Neural cell (in vitro differentiated cells): ENCODE measurements around the gene ENHO. TPM values are rescaled to one million over a fixed set of nuclear protein-coding genes. Genes with fewer than 3 reads are reported as not detected.

Experiments
- H2AFZ ChIP-seq: fragments of 200-600, 300-800 bp; sonication (generic), shearing (Covaris generic); 2 replicates; pipeline ENCODE4 v1.6.0; 2014; ENCODE audit warnings: low read depth, mild to moderate bottlenecking, antibody characterized with exemption, low read length, moderate library complexity
- H3F3A ChIP-seq: fragments of 200-600 bp; shearing (Covaris generic); 2 replicates; pipeline ENCODE4 v1.6.1; 2016; ENCODE audit warnings: mild to moderate bottlenecking, moderate library complexity, mixed read lengths, antibody characterized with exemption, low read length; ENCODE audit not compliant: insufficient read depth, poor library complexity, severe bottlenecking
- H3K27ac ChIP-seq: fragments of 200-600, 300-800 bp; sonication (generic), shearing (Covaris generic); 2 replicates; pipeline ENCODE4 v1.5.1; 2014; ENCODE audit warnings: mild to moderate bottlenecking, low read length, moderate library complexity
- H3K27me3 ChIP-seq: fragments of 300-800, 200-600 bp; sonication (generic), shearing (Covaris generic); 2 replicates; pipeline ENCODE4 v1.6.0; 2014; ENCODE audit warnings: mild to moderate bottlenecking, low read depth, low read length, moderate library complexity; ENCODE audit not compliant: insufficient read depth
- H3K36me3 ChIP-seq: fragments of 300-800, 200-600 bp; sonication (generic), shearing (Covaris generic); 2 replicates; pipeline ENCODE4 v1.5.1; 2014; ENCODE audit warnings: mild to moderate bottlenecking, antibody characterized with exemption, low read length, moderate library complexity; ENCODE audit not compliant: insufficient read depth
- H3K4me2 ChIP-seq: fragments of 300-800, 200-600 bp; sonication (generic), shearing (Covaris generic); 2 replicates; pipeline ENCODE4 v1.6.0; 2014; ENCODE audit warnings: mild to moderate bottlenecking, low read length
- H3K4me3 ChIP-seq: fragments of 300-800, 200-600 bp; sonication (generic), shearing (Covaris generic); 2 replicates; pipeline ENCODE4 v1.5.1; 2014; ENCODE audit warnings: mild to moderate bottlenecking, low read length, moderate library complexity
- H3K79me2 ChIP-seq: fragments of 200-600 bp; shearing (Covaris generic); replicated peaks from 2 replicates; pipeline ENCODE4 v1.6.0; 2014; ENCODE audit warnings: mild to moderate bottlenecking, low read length, moderate library complexity; ENCODE audit not compliant: insufficient read depth
- H3K9ac ChIP-seq: fragments of 300-800, 200-600 bp; sonication (generic), shearing (Covaris generic); 2 replicates; pipeline ENCODE4 v1.6.1; 2016; ENCODE audit warnings: mild to moderate bottlenecking, low read length, mixed read lengths
- H3K9me2 ChIP-seq: fragments of 200-600 bp; shearing (Covaris generic); 2 replicates; pipeline ENCODE4 v1.6.1; 2016; ENCODE audit warnings: mild to moderate bottlenecking, low read length, mixed read lengths; ENCODE audit not compliant: insufficient read depth
- H3K9me3 ChIP-seq: fragments of 200-600, 300-800 bp; sonication (generic), shearing (Covaris generic); 2 replicates; pipeline ENCODE4 v1.6.1; 2016; ENCODE audit warnings: mild to moderate bottlenecking, mixed run types, low read length, moderate library complexity, mixed read lengths
- H4K20me1 ChIP-seq: fragments of 200-600 bp; shearing (Covaris generic); 2 replicates; pipeline ENCODE4 v1.6.1; 2016; ENCODE audit warnings: mild to moderate bottlenecking, mixed run types; ENCODE audit not compliant: insufficient read depth
- EP300 ChIP-seq: fragments of 450-650 bp; conservative IDR thresholded peaks from 2 replicates; pipeline ENCODE4 v1.6.1; 2014; ENCODE audit warnings: antibody characterized with exemption, mild to moderate bottlenecking, moderate library complexity; ENCODE audit not compliant: poor library complexity, severe bottlenecking
- EZH2 ChIP-seq: fragments of 200-600, 300-800 bp; shearing (Covaris generic), sonication (generic); IDR thresholded peaks from 2 replicates; pipeline ENCODE4 v1.6.1; 2014; ENCODE audit warnings: antibody characterized with exemption, low read length, borderline replicate concordance, mild to moderate bottlenecking; ENCODE audit not compliant: insufficient read depth, poor library complexity, severe bottlenecking
- MXI1 ChIP-seq: fragments of 450-650 bp; conservative IDR thresholded peaks from 2 replicates; pipeline ENCODE4 v1.6.1; 2014; ENCODE audit warnings: antibody characterized with exemption, mild to moderate bottlenecking; ENCODE audit not compliant: poor library complexity, severe bottlenecking
- POLR2AphosphoS5 ChIP-seq: IDR thresholded peaks from 2 replicates; pipeline ENCODE4 v1.6.1; 2012
- RAD21 ChIP-seq: fragments of 450-650 bp; conservative IDR thresholded peaks from 2 replicates; pipeline ENCODE4 v1.6.1; 2014; ENCODE audit warnings: antibody characterized with exemption, mild to moderate bottlenecking, moderate library complexity
- SMC3 ChIP-seq: fragments of 450-650 bp; conservative IDR thresholded peaks from 2 replicates; pipeline ENCODE4 v1.6.1; 2014; ENCODE audit warnings: antibody characterized with exemption, mild to moderate bottlenecking, moderate library complexity; ENCODE audit not compliant: poor library complexity
- TAF1 ChIP-seq: IDR thresholded peaks from 2 replicates; pipeline ENCODE4 v1.6.1; 2012; ENCODE audit warnings: low read depth
- polyA plus RNA-seq: library from polyadenylated mRNA; depleted of rRNA; stranded (reverse); fragments of >200 nt; gene quantifications from 2 replicates; pipeline ENCODE4 v1.2.3, GENCODE V29; 2014
- TF ChIP-seq, protein P1 (sequence below): IDR thresholded peaks from 2 replicates; pipeline ENCODE4 v1.6.1; 2012; ENCODE audit warnings: borderline replicate concordance
- TF ChIP-seq, protein P2 (sequence below): fragments of 450-650 bp; IDR thresholded peaks from 2 replicates; pipeline ENCODE4 v1.5.1; 2014; ENCODE audit warnings: antibody characterized with exemption, mild to moderate bottlenecking, moderate library complexity; ENCODE audit not compliant: poor library complexity, severe bottlenecking

The ENHO gene
- polyA plus RNA-seq, 1 donor from 2014 or later = 172 TPM

DNA sequence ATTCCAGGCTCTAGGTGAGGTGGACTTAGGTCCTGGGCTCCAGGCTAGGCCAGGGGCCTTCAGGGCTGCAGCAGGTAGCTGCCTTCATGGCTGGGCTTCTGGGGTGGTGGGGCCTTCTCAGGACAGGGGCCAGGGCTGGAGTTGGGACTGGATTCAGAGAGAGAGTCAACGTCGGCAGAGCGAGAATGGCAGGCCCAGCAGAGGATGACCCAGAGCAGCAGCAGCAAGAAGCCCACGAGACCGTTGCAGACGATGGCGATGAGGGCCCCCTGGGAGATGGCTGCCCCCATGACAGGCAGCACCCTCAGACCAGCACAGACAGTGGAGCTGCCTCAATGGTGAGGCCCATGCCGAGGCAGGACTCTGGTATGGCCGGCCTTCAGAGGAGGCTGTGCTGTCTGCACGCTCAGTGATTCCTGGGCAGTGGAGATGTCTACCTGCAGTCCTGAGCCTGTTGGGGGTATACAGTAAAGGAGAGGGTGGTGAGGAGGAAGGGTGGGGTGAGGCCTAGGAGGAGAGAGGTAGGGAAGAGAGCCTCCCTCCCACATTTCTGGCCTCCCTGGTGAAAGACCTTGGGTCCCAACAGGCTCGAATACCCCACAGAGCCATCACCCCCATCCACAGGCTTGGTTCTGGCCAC is 1.3 kb downstream of the ENHO start:
- Histone ChIP-seq H3K27me3 (no peaks in the 10 kb centered on the region), H3K27ac (no peak overlapping the region), H3K79me2 (peaks cover 3% of the 10 kb centered on the region), H2AFZ (no peak overlapping the region), H3K9me3 (no peaks in the 10 kb centered on the region), H3K4me2 (peak overlapping the region; percentile 98), H3K9me2 (no peaks in the 10 kb centered on the region), H3F3A (no peaks in the 10 kb centered on the region), H3K4me3 (peak overlapping the region; percentile 87), H3K9ac (peak overlapping the region; percentile 90), H4K20me1 (no peaks in the 10 kb centered on the region), H3K36me3 (no peaks in the 10 kb centered on the region)
- TF ChIP-seq RAD21 (no peak), SMC3 (no peak), EZH2 (no peak), TAF1 (no peak), EP300 (no peak), POLR2AphosphoS5 (no peak), MXI1 (no peak)
- TF ChIP-seq, protein P1, sequence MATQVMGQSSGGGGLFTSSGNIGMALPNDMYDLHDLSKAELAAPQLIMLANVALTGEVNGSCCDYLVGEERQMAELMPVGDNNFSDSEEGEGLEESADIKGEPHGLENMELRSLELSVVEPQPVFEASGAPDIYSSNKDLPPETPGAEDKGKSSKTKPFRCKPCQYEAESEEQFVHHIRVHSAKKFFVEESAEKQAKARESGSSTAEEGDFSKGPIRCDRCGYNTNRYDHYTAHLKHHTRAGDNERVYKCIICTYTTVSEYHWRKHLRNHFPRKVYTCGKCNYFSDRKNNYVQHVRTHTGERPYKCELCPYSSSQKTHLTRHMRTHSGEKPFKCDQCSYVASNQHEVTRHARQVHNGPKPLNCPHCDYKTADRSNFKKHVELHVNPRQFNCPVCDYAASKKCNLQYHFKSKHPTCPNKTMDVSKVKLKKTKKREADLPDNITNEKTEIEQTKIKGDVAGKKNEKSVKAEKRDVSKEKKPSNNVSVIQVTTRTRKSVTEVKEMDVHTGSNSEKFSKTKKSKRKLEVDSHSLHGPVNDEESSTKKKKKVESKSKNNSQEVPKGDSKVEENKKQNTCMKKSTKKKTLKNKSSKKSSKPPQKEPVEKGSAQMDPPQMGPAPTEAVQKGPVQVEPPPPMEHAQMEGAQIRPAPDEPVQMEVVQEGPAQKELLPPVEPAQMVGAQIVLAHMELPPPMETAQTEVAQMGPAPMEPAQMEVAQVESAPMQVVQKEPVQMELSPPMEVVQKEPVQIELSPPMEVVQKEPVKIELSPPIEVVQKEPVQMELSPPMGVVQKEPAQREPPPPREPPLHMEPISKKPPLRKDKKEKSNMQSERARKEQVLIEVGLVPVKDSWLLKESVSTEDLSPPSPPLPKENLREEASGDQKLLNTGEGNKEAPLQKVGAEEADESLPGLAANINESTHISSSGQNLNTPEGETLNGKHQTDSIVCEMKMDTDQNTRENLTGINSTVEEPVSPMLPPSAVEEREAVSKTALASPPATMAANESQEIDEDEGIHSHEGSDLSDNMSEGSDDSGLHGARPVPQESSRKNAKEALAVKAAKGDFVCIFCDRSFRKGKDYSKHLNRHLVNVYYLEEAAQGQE = no peak
- TF ChIP-seq, protein P2, sequence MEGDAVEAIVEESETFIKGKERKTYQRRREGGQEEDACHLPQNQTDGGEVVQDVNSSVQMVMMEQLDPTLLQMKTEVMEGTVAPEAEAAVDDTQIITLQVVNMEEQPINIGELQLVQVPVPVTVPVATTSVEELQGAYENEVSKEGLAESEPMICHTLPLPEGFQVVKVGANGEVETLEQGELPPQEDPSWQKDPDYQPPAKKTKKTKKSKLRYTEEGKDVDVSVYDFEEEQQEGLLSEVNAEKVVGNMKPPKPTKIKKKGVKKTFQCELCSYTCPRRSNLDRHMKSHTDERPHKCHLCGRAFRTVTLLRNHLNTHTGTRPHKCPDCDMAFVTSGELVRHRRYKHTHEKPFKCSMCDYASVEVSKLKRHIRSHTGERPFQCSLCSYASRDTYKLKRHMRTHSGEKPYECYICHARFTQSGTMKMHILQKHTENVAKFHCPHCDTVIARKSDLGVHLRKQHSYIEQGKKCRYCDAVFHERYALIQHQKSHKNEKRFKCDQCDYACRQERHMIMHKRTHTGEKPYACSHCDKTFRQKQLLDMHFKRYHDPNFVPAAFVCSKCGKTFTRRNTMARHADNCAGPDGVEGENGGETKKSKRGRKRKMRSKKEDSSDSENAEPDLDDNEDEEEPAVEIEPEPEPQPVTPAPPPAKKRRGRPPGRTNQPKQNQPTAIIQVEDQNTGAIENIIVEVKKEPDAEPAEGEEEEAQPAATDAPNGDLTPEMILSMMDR = no peak

GRCh38 chr9:34520505-34521385 is 2.0 kb downstream of the ENHO start:
- no peaks in the 10 kb centered on the region for H4K20me1 ChIP-seq
- no peak overlapping the region for H3K4me2 ChIP-seq
- H3K9me2 ChIP-seq = no peaks in the 10 kb centered on the region
- peaks cover 3% of the 10 kb centered on the region for H3K79me2 ChIP-seq
- H3K27ac ChIP-seq = no peak overlapping the region
- TF ChIP-seq MXI1 (no peak), TAF1 (no peak)
- no peaks in the 10 kb centered on the region for H3K36me3 ChIP-seq
- H3F3A ChIP-seq = no peaks in the 10 kb centered on the region
- H3K9me3 ChIP-seq = no peaks in the 10 kb centered on the region
- no peaks in the 10 kb centered on the region for H3K27me3 ChIP-seq
- no peak overlapping the region for H3K9ac ChIP-seq
- no peak overlapping the region for H2AFZ ChIP-seq
- peak overlapping the region; percentile 87 for H3K4me3 ChIP-seq
